Keratinocyte (primary cell): ENCODE results near the gene AGFG1. TPM values are rescaled to one million over a fixed set of nuclear protein-coding genes. Genes with fewer than 3 reads are reported as not detected.

Experiments used
- DNase-seq: peaks from one replicate; pipeline ENCODE4 v3.0.0-alpha.2; 2011; ENCODE audit warnings: low read depth, missing footprints, low spot score
- FAIRE-seq: peaks from 2 replicates; lab custom pipeline; 2011; peaks lifted over from hg19 to GRCh38; lab: Jason Lieb, UNC
- H2AFZ ChIP-seq: 2 replicates; pipeline ENCODE4 v1.6.0; 2012; ENCODE audit warnings: low read length, control low read depth, inconsistent platforms; ENCODE audit not compliant: control insufficient read depth
- H3K27ac ChIP-seq: 2 replicates; pipeline ENCODE4 v1.5.1; 2011; ENCODE audit warnings: low read length; ENCODE audit not compliant: control insufficient read depth, insufficient read depth
- H3K27me3 ChIP-seq: 3 replicates; pipeline ENCODE4 v1.6.0; 2011; ENCODE audit warnings: low read length; ENCODE audit not compliant: control insufficient read depth, insufficient read depth; ENCODE audit errors: extremely low read depth
- H3K36me3 ChIP-seq, 2 experiments: 2 replicates in 1 of 2; 3 replicates in 1 of 2; pipeline ENCODE4 v1.5.1; 2011; ENCODE audit warnings: low read length in 2 of 2, mild to moderate bottlenecking in 1 of 2; ENCODE audit not compliant: control insufficient read depth in 2 of 2, insufficient read depth in 2 of 2; ENCODE audit errors: extremely low read depth in 1 of 2
- H3K4me1 ChIP-seq: 3 replicates; pipeline ENCODE4 v1.5.1; 2011; ENCODE audit warnings: low read length; ENCODE audit not compliant: control insufficient read depth, insufficient read depth; ENCODE audit errors: extremely low read depth
- H3K4me2 ChIP-seq: 3 replicates; pipeline ENCODE4 v1.6.0; 2011; ENCODE audit warnings: low read depth, low read length; ENCODE audit not compliant: control insufficient read depth, insufficient read depth; ENCODE audit errors: extremely low read depth
- H3K4me3 ChIP-seq, 3 experiments: fragments of 200-600 bp in 1 of 3; sonication (generic) in 1 of 3; 2 replicates in 2 of 3; 3 replicates in 1 of 3; pipeline ENCODE4 v1.5.1; 2011 to 2016; ENCODE audit warnings: low read length in 3 of 3, mild to moderate bottlenecking in 3 of 3, control low read depth in 2 of 3, inconsistent platforms in 1 of 3, low read depth in 1 of 3, mixed read lengths in 1 of 3, mixed run types in 1 of 3, moderate library complexity in 1 of 3; ENCODE audit not compliant: control insufficient read depth in 2 of 3, insufficient read depth in 2 of 3; ENCODE audit errors: extremely low read depth in 1 of 3
- H3K79me2 ChIP-seq: 2 replicates; pipeline ENCODE4 v1.6.0; 2012; ENCODE audit warnings: low read length; ENCODE audit not compliant: control insufficient read depth, insufficient read depth
- H3K9ac ChIP-seq: 3 replicates; pipeline ENCODE4 v1.6.0; 2011; ENCODE audit warnings: low read length; ENCODE audit not compliant: control insufficient read depth, insufficient read depth; ENCODE audit errors: extremely low read depth
- H3K9me1 ChIP-seq: 3 replicates; pipeline ENCODE4 v1.6.0; 2011; ENCODE audit warnings: low read length; ENCODE audit not compliant: control insufficient read depth, insufficient read depth; ENCODE audit errors: extremely low read depth
- H3K9me3 ChIP-seq: 2 replicates; pipeline ENCODE4 v1.5.1; 2012; ENCODE audit warnings: low read depth, low read length; ENCODE audit not compliant: control insufficient read depth
- H4K20me1 ChIP-seq: 3 replicates; pipeline ENCODE4 v1.6.0; 2011; ENCODE audit warnings: low read length; ENCODE audit not compliant: control insufficient read depth, insufficient read depth; ENCODE audit errors: extremely low read depth
- CTCF ChIP-seq, 3 experiments: IDR thresholded peaks in 1 of 3; conservative IDR thresholded peaks in 1 of 3; optimal IDR thresholded peaks in 1 of 3; 2 replicates in 2 of 3; 3 replicates in 1 of 3; pipeline versions ENCODE3 to v1.5.1; 2011; ENCODE audit warnings: low read length in 3 of 3, mild to moderate bottlenecking in 3 of 3, moderate library complexity in 2 of 3, control low read depth in 1 of 3, inconsistent platforms in 1 of 3; ENCODE audit not compliant: insufficient read depth in 2 of 3; ENCODE audit errors: extremely low read depth in 1 of 3
- EZH2 ChIP-seq: IDR thresholded peaks from one replicate; pipeline ENCODE4 v1.6.1; 2012; ENCODE audit warnings: inconsistent platforms, mild to moderate bottlenecking, low read length, moderate library complexity
- dilution Hi-C: fragments of 300-500 bp; cut with MboI; formaldehyde crosslinking; loops from one replicate; pipeline ENCODE4 v1.7.0; 2020; ENCODE audit warnings: low sequenced_read_pairs; ENCODE audit not compliant: extremely low pct_ligation_motif_present
- polyA plus RNA-seq, 5 experiments: library from polyadenylated mRNA; depleted of rRNA in 3 of 5; stranded (reverse) in 3 of 5; stranded (forward) in 1 of 5; unstranded in 1 of 5; fragments of >200 nt; gene quantifications; 1 replicate in 1 of 5; 2 replicates in 3 of 5; 3 replicates in 1 of 5; pipeline versions ENCODE4 v1.2.1 to v1.2.3, GENCODE V29; 2011 to 2012; ENCODE audit warnings: missing spikeins in 2 of 5, low read depth in 1 of 5, low replicate concordance in 1 of 5

AGFG1 gene
- polyA plus RNA-seq, 1 donor (not counting 4 experiments of a cell fraction or from before 2014, with no cell fraction given), result 111 TPM

- H3K4me2 ChIP-seq, result no peak overlapping the region
- peaks cover 12 to 13% of the 10 kb centered on the region in 2 experiments for H3K36me3 ChIP-seq
- H4K20me1 ChIP-seq, result no peaks in the 10 kb centered on the region
- H3K9ac ChIP-seq, result no peak overlapping the region
- no peak for FAIRE-seq
- TF ChIP-seq EZH2 (no peak), CTCF (optimal IDR thresholded peaks at IDR 0.05 in 1 of 3, IDR thresholded peaks at IDR 0.05 in 1 of 3, conservative IDR thresholded peaks at IDR 0.05 in 1 of 3; ENCODE audit: extremely low read depth in 1 of 3, insufficient read depth in 2 of 3, low read length in 3 of 3) (no peak)
- dilution Hi-C loops, result no loop called here
- H2AFZ ChIP-seq, result no peak overlapping the region
- no peaks in the 10 kb centered on the region for H3K9me3 ChIP-seq
- peaks cover 2% of the 10 kb centered on the region for H3K79me2 ChIP-seq
- no peaks in the 10 kb centered on the region for H3K27me3 ChIP-seq
- no peak for DNase-seq
- H3K9me1 ChIP-seq, result no peaks in the 10 kb centered on the region
- no peak overlapping the region for H3K4me3 ChIP-seq
- no peak overlapping the region for H3K27ac ChIP-seq
- no peaks in the 10 kb centered on the region for H3K4me1 ChIP-seq
Observed at GRCh38 chr2:227534714-227535113, 62.8 kb downstream of the AGFG1 start.

GRCh38 chr2:227536445-227536844 is 64.5 kb downstream of the AGFG1 start:
- Histone ChIP-seq H3K4me1 (no peaks in the 10 kb centered on the region), H3K9ac (no peak overlapping the region), H3K79me2 (peaks cover 2% of the 10 kb centered on the region), H3K4me3 (no peak overlapping the region), H3K9me3 (no peaks in the 10 kb centered on the region), H3K27ac (no peak overlapping the region), H2AFZ (no peak overlapping the region), H3K36me3 (peaks cover 13 to 15% of the 10 kb centered on the region in 2 experiments), H3K4me2 (no peak overlapping the region), H3K27me3 (no peaks in the 10 kb centered on the region), H3K9me1 (no peaks in the 10 kb centered on the region), H4K20me1 (no peaks in the 10 kb centered on the region)
- no peak for FAIRE-seq
- DNase-seq, result no peak
- dilution Hi-C loops, result no loop called here
- TF ChIP-seq EZH2 (no peak), CTCF (optimal IDR thresholded peaks at IDR 0.05 in 1 of 3, IDR thresholded peaks at IDR 0.05 in 1 of 3, conservative IDR thresholded peaks at IDR 0.05 in 1 of 3; ENCODE audit: extremely low read depth in 1 of 3, insufficient read depth in 2 of 3, low read length in 3 of 3) (no peak)
